ENCODE data around the gene ZNF586.
"Not testable (repeated sequence)": the region's sequence is repeated elsewhere in the genome, so short reads cannot be mapped to it uniquely, and the experiment has no call there.

Gene ZNF586

GRCh38 chr19:57769345-57770131 lies at the start of gene ZNF586:
ZNF586 (plus strand) TSS chr19:57769676; CDS start chr19:57769843, 167 bp downstream.
- H3K4me3 ChIP-seq (ENCODE audit: low read depth, low read length), result peak within 1 kb of the TSS; percentile 75

DNA sequence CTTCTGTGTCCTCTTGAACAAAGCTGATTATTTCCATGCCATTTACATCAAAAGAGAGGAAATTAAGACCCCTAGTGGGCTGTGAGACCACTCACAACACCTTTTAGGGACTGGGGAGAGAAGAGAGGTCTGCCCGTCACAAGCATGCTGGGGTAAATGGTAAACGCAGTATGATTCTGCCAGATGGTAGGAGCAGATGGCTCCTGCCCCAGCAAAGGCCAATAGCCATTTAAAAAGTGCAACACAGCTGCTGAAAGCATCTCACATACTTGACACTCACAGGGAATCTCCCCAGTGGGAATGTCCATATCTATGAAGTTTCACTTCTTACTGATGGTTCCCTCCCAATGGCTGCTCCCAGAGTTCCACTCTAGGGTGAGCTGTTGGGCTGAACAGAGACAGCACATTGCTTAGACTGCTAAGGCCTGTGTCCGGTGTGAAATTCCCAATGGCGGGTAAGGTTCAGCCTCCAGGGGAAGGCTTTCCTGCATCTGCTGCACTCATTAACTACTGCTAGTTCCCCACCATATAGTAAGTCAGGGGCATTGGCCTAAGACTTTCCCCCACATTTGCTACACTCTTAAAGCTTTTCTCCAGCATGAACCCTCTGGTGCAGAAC lies 49.5 kb upstream of the ZNF586 start:
- H3K4me3 ChIP-seq (ENCODE audit: low read depth, low read length), result no peak overlapping the region

GRCh38 chr19:57720878-57721277 lies 48.6 kb upstream of the ZNF586 start:
- no peak overlapping the region for H3K4me3 ChIP-seq (ENCODE audit: low read depth, low read length)

GRCh38 chr19:57738320-57738719 lies 31.2 kb upstream of the ZNF586 start:
- H3K4me3 ChIP-seq (ENCODE audit: low read depth, low read length), result not testable (repeated sequence)

- not testable (repeated sequence) for H3K4me3 ChIP-seq (ENCODE audit: low read depth, low read length)
Observed at GRCh38 chr19:57738770-57739169, 30.7 kb upstream of the ZNF586 start.

DNA sequence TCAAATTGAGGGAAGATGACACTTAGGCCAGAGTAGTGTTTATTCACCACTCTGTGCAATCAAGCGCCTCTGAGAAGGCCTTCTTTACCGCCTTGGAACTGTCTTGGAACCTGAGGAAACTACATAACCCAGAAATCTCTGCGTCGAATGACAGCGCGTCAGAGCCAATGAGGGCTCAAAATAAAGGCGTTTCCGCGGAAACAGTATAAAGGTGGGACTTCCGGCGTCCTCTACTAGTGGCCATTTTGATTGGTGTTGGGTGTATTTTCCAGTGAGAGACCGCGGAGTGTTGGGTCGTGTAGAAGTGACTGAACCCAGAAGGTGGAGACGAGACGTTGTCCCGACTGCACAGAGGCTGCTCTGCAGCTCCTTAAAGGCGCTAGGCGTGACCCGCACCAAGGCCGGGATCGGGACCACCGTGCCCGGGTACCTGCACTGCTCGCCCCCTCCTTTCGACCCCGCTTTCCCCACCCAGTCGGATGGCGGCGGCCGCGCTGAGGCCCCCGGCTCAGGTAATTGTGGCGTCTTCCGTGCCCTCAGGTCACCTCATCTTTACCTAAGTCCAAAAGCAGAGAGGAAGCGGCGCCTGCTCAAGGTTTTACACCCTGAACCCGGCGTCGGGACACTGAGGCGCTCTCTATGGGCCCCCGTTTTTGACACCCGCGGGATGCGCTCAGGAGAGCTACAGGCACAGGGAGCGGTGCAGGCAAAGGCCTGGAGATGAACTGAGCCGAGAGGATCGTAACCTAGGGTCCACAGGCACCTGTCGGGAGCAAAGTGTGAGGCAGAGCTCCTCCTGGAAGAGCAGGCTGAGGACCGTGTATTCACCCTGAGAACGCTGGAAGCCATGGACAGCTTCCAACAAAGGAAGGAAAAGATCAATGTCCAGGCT lies 22.6 kb upstream of the ZNF586 start, which contains the start of gene ZNF776:
Gene ZNF776 (plus strand): TSS at position 236 of the 892 bp plus-strand sequence. CDS start 244 bp downstream, at position 480.
- peak within 1 kb of the TSS; percentile 99 for H3K4me3 ChIP-seq (ENCODE audit: low read depth, low read length)

DNA sequence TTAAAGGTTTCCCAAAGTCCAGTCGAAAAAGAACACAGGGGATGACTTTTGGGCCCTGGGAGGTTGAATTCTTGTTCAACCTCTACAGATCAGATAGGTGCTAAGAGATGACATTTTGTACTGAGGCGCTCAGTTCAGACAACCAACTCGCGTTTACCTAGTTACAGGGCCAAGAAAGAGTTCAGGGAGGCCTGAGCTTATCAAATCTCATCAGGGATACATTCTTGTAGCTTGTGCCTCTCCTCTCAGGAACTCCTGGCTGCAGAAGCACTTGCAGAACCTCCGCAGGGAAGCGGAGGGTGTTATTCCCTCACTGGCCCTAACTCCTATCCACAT lies 22.0 kb upstream of the ZNF586 start:
- H3K4me3 ChIP-seq (ENCODE audit: low read depth, low read length), result peak overlapping the region; percentile 99

- H3K4me3 ChIP-seq (ENCODE audit: low read depth, low read length), result peak overlapping the region; percentile 99
Observed at GRCh38 chr19:57748029-57748428, 21.4 kb upstream of the ZNF586 start.

DNA sequence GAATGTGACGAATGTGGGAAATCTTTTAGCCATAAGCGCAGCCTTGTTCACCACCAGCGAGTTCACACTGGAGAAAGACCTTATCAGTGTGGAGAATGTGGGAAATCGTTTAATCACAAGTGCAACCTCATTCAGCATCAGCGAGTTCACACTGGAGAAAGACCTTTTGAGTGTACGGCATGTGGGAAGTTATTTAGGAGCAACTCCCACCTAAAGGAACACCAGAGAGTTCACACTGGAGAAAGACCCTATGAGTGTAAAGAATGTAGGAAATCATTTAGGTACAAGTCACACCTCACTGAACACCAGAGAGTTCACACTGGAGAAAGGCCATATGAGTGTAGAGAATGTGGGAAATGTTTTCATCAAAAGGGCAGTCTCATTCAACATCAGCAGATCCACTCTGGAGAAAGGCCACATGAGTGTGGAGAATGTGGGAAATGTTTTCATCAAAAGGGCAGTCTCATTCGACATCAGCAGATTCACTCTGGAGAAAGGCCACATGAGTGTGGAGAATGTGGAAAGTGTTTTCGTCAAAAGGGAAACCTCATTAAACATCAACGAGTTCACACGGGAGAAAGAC lies 15.3 kb upstream of the ZNF586 start:
- H3K4me3 ChIP-seq (ENCODE audit: low read depth, low read length), result no peak overlapping the region

DNA sequence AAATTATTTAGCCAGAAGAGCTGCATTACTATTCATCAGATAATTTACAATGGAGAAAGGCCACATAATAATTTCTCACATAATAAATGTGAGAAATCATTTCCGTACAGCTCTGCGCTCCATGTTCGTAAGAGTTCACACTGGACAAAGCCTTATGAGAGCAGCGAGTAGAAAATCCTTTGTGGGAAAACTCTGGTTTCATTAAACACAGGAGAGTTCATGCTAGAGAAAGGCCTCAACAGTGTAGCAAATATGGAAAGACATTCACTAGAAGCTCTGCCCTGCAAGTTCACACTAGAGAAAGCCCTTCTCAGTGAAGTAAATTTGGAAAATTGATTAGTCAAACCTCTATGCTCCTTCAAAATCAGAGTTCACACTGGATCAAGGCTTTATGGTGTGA lies 14.4 kb upstream of the ZNF586 start:
- H3K4me3 ChIP-seq (ENCODE audit: low read depth, low read length), result no peak overlapping the region

DNA sequence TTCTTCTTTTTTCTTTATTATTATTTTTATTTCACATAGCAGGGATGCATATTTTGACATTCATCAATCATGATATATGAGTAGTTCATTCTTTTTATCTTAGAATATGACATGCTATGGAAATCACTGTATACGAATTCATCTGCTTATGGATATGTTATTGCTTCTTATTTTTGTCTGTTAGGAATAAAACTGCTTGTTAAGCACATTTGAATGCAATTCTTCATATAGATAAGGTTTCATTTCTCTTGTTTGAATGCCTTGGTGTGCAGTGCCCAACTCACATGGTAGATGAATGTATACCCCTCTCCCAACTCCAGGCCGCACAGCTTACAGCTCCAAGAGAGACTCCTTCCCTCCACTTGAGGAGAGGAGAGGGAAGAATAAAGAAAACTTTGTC lies 11.5 kb upstream of the ZNF586 start:
- no peak overlapping the region for H3K4me3 ChIP-seq (ENCODE audit: low read depth, low read length)

- no peak overlapping the region for H3K4me3 ChIP-seq (ENCODE audit: low read depth, low read length)
Observed at GRCh38 chr19:57759096-57759495, 10.4 kb upstream of the ZNF586 start.

GRCh38 chr19:57771417-57771816 lies 1.9 kb downstream of the ZNF586 start:
- no peak overlapping the region for H3K4me3 ChIP-seq (ENCODE audit: low read depth, low read length)

GRCh38 chr19:57773488-57773887 lies 4.0 kb downstream of the ZNF586 start:
- no peak overlapping the region for H3K4me3 ChIP-seq (ENCODE audit: low read depth, low read length)

GRCh38 chr19:57776764-57777296 lies 7.4 kb downstream of the ZNF586 start:
- no peak overlapping the region for H3K4me3 ChIP-seq (ENCODE audit: low read depth, low read length)

DNA sequence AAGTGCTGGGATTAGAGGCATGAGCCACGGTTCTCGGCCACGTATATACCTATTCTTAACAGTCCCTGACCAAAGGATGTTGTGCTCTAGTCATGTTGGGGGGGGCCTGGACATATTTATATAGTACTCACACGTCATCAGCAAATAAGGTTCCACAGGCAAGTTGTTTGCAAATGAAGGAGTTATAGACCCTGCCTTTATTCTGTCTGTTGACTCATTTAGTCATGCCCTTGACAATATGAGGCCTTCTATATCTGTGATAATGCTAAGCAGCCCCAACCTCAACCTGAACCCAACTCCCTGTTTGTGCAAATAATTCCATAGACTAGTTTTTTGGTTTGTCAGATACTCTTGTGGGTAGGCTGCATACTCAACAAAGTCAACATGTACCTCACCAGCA lies 8.9 kb downstream of the ZNF586 start:
- H3K4me3 ChIP-seq (ENCODE audit: low read depth, low read length), result no peak overlapping the region

GRCh38 chr19:57779220-57779845 lies 9.9 kb downstream of the ZNF586 start:
- no peak overlapping the region for H3K4me3 ChIP-seq (ENCODE audit: low read depth, low read length)

- H3K4me3 ChIP-seq (ENCODE audit: low read depth, low read length), result no peak overlapping the region
Observed at GRCh38 chr19:57786286-57786685, 16.8 kb downstream of the ZNF586 start.

DNA sequence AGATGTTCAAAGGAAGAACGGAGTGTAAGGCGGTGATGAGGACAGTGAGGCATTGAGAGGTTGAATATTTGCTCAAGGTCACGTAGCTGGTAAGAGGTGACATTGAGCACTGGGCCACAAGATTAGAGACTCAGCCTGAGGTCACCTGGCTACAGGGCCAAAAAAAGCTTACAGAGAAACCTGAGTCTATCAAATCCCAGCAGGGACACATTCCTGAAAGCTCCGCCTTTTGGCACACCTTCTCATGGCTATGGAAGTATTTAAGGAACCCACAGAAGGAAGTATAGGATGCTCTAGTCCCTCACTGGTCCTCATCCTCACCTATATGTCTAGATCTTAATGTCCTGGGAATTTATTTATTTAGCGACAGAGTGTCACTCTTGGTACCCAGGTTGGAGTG lies 17.4 kb downstream of the ZNF586 start:
- no peak overlapping the region for H3K4me3 ChIP-seq (ENCODE audit: low read depth, low read length)

- no peak overlapping the region for H3K4me3 ChIP-seq (ENCODE audit: low read depth, low read length)
Observed at GRCh38 chr19:57788114-57788692, 18.7 kb downstream of the ZNF586 start.

All from iPS-11a (cell line).